HK-2 (cell line): ENCODE measurements around the gene GALNT17.

Experiments
- DNase-seq: peaks from one replicate; pipeline ENCODE4 v3.0.0-alpha.2; 2018; ENCODE audit not compliant: unreplicated experiment

GALNT17 gene

DNA sequence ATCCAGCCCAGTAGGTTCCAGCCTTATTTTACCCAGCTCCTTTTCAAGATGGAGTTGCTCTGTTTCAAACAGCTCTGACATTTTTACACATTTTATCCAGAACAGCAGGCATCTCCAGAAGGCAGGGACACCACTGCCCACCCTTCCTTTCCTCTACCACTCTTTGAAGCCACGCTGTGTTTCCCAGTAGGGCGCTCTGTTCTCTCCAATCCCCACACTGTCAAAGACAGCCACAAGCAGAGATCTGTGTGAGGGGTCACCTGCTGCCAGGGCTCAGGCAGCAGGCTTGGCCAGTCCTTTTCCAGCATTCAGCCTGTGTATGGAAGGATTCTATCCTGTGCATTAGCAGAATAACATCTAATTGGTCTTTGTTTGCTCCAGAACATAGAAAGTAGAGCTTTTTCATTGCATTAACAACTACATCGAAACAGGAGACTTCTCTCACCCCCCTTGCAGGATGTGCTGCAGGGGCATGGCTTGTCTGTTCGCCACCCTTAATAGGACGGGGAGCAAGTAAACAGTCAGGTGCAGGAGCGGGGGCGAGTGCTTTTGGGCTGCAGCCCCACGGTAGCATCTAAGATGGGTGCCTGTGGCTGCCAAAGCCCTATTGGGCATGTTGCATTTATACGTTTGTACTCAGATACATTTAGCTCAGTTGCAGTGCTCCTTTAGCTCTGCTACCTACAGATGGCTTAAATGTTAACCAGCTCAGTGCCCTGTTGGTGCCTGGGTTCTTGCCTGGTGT, 326.1 kb downstream of the GALNT17 start:
- DNase-seq = no peak

DNA sequence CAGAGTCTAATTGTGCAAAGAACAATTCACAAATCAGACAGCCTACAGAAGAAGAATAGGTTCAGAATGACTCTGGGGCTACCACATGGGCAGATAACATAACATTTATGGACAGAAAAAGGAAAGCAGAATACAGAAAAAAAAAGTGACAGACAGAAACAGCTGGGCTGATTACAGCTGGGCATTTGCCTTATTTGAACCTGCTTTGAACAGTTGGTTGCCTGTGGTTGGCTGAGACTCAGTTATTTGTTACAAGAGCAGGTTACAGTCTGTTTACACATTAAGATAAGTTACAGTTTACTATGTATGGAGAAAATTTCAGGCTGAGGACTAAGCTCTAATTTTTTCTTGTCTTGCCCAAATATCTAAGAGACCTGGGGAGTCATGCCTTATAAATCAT, 327.2 kb downstream of the GALNT17 start:
- DNase-seq = no peak

DNA sequence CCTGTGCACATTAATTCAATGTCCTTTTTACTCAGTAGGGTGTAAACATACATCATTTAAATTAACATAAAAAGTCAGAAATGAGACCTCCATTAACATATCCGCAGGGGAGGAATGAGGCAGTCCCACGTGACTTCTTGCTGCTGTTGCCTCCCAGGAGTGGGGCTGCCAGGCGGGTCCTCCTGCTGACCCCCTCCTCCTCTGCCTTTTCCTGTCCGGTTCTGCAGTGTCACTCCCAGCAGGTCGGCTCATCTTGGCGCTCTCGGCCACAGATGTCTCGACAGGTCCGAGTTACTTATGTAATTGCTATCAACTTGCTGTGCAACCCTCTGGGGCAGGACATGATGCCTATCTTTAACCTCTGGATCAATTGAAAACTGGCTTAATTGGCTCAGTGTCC, 329.6 kb downstream of the GALNT17 start:
- no peak for DNase-seq

DNA sequence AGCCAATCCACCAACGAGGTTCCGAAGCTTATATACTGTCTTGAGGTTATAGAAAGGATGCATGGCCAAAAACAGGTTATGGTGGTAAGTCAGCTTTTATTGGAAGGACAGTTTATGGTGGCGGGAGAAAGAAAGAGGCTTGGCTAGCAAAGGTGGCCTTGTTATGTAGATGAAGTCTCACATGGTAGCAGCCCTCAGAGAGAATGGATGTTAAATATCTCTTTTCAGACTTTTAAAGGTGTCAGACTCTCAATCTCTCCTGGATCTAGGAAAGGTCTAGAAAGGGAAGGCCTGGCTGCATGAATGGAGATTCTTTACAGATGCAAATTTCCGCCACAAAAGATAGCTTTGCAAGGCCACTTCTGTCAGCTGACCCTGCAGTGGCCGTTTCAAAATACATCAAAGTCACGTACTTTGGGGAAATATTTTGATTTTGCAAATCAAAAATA, 333.8 kb downstream of the GALNT17 start:
- DNase-seq = no peak

DNA sequence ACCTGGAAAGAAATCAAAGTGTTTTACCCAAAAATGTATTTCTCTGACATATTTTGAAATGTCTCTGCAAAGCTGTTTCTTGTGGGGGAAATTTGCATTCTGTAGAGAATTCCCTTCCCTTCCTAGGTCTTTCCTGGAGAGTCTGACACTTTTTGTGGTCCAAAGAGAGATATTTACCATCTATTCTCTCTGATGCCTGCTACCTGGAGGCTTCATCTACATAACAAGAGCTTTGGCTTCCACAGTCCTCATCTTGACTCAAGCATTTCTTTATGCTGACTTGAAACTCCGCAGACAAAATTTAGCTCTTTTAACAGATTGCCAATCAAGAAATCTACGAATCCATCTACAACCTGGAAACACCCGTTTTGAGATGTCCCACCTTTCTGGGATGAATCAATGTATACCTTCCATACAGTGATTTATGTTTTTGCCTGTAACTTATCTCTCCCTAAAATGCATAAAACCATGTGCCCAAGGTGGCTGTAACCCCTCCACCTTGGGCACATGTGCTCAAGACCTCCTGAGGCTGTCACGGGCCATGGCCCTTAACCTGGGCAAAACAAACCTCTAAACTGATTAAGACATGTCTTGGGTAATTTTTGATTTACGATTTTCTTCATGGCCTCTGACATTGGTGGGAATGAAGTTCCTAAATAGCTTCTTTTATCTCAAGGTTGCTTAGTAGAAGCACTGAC, 334.7 kb downstream of the GALNT17 start:
- DNase-seq = no peak

DNA sequence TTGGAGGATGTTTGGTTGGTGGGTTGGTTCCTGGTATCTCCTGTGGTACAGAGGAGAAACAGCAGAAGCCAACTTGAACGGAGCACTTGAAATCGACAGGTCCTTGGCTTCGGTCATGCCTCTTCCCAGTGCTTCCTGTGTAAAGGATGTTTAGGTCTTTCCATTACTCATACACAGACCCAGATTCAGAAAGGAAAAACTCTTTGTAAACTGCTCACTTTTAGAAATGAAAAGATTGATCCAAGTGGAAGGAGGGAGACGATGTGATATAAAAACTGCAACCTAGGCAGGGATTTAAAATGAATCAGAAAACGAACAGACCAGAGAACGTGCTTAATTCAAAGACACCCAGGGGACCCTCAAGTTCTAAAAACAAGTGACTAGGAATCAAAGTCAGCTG, 338.4 kb downstream of the GALNT17 start:
- no peak for DNase-seq

DNA sequence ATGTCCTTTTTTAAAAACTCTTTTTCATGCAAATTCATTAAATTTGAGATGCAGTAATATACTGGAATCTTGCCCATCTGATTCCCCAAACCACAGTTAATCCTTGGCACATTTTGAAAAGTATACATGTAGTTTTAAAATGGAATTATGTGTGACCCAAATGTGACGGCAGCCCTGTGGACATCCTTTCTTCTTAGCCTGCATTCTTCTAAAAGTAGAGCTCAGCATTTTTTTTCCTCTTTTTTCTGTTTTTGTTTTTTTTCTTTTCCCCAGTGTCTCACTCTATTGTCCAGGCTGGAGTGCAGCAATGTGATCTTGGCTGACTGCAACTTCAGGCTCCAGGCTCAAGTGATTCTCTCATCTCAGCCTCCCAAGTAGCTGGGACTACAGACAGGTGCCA, 338.9 kb downstream of the GALNT17 start:
- DNase-seq = no peak

DNA sequence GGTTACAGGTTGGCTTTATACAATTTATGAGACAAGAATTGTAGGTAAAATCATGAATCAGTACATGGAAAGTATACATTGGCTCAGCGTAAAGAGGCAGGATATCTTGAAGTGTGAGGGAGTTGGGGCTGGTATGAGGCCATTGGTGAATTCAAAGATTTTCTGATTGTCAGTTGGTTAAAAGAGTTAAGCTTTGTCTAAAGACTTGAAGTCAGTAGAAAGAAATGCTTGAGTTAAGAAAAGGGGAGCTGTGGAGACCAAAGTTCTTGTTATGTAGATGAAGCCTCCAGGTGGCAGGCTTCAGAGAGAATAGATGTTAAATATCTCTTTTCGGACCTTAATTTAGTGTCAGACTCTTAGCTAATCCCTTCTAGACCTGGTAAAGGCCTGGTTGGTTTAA, 341.0 kb downstream of the GALNT17 start:
- DNase-seq = no peak

DNA sequence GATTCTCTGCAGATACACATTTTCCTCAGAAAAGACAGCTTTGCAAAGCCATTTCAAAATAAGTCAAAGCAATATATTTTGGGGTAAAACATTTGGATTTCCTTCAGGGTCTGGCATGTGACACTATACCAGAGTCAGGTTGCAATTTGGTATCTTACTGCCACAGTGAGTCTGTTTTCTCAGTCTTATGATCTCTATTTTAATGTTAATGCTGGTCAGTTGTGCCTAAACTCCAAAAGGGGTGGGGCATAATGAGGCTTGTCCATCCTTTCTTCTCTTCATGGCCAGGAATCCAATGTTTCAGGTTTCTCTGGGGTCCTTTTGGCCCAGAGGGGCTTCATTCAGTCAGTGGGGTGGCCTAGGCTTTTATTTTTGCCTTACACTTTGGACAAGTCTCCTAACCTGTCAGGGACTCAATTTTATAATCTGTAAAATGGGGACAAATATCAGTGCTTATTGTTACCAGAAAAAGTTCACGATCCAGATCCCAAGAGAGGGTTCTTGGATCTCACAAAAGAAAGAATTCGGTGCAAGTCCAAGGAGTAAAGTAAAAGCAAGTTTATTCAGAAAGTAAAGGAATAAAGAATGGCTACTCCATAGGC, 341.5 kb downstream of the GALNT17 start:
- DNase-seq = no peak

DNA sequence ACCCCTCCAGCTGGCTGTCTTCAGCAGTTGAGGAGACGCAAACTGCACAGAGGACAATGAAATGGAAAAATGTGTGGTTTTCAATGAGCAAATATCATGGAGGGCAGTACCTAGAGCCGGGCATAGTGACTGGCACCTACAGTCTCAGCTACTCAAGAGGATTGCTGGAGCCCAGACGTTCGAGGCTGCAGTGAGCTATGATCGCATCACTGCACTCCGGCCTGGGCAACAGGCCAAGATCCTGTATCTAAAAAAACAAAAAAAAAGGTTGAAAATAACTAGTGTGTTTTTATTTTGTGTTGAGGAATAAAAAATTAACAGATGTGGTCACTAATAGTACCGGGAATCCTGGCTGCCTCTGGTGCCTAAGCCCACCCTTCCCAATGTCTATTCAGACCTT, 345.5 kb downstream of the GALNT17 start:
- DNase-seq = no peak

DNA sequence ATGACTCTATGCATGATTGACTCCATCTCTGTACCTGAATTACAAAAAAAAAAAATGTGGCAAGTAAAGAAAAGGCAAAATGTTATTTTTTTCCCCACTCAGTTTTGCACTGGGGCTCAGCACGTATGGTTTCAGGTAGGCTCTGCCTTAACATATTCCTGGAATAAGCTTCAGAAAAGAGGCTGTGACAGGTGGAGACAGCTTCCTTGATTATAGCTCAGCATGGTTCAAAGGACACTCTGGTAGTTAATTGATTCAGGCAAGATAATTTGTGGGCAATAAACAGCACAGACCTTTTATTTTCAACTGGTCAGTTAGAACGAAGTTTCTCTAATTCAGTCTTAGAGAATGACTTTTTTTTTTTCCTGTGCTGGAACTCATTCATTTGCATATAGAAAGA, 347.3 kb downstream of the GALNT17 start:
- DNase-seq = no peak

DNA sequence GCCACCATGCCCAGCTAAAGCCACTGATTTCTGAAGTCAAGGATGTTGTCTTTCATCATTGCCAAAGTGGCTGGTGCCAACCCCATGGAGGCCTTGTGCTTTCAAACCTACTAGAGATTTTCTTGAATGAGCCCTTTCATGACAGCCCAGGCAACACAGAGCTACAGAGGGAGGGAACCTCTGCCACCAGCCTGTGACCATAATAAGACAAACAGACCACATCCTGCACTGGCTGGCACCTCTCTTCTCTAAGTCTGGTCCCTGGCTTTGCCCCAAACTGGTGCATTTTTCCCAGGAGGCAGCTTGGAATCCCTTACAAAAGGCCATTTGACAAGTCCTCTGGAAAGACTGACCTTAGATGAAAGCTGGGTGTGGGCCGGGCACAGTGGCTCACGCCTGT, 348.8 kb downstream of the GALNT17 start:
- no peak for DNase-seq

DNA sequence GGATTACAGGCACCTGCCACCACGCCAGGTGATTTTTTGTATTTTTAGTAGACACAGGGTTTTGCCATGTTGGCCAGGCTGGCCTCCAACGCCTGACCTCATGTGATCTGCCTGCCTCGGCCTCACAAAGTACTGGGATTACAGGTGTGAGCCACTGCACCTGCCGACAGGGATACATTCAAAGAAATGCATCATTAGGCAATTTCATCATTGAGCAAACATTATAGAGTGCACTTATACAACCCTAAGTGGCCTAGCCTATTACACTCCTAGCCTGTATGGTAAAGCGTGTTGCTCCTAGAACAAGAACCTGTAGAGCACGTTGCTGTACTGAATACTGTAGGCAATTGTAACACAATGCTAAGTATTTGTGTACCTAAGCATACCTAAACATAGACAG, 350.3 kb downstream of the GALNT17 start:
- DNase-seq = no peak

DNA sequence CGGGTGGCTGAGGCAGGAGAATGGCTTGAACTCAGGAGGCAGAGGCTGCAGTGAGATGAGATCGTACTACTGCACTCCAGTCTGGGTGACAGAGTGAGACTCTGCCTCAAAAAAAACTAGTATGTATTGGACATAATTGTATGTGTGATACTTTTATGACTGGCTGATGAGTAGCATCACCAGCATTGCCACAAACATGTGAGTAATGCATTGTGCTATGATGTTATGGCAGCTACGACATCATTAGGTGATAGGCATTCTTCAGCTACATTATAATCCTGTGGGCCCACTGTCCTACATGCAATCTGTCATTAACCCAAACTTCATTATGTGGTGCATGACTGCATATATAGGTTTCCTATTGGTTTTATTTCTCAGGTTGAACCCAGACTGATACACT, 352.4 kb downstream of the GALNT17 start:
- no peak for DNase-seq

DNA sequence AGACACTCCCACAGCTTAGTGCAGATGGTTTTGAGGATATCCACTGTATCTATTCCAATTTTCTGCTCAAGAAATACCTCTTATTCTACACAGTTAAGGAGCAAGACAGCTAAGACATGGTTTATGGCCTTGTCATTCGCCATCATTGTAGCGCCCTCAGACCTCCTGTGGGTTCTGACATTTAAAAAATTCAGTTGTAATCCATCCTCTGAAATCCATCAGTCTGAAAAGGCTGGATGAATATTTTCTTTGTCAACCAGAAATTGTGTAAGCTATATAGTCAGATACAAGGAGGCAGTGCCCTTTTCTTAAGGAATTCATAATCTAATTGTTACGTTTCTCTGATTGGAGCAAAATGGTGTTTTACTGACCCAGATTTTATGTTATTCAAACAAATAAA, 353.6 kb downstream of the GALNT17 start:
- DNase-seq = no peak

DNA sequence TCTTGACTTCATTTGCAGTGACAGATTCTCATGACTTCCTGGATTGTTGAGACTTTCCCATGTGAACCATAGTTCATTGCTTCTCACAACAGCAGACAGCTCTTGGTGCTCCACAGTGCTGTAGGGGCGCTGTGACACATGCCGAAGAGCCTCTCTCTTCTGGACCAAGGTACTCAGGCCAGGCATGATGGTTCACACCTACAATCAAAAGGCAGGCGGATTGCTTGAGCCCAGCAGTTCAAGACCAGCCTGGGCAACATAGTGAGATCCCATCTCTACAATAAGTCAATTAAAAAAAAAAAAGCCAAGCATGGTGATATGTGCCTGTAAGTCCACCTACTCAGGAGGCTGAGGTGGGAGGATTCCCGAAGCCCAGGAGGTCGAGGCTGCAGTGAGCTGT, 354.5 kb downstream of the GALNT17 start:
- no peak for DNase-seq

DNA sequence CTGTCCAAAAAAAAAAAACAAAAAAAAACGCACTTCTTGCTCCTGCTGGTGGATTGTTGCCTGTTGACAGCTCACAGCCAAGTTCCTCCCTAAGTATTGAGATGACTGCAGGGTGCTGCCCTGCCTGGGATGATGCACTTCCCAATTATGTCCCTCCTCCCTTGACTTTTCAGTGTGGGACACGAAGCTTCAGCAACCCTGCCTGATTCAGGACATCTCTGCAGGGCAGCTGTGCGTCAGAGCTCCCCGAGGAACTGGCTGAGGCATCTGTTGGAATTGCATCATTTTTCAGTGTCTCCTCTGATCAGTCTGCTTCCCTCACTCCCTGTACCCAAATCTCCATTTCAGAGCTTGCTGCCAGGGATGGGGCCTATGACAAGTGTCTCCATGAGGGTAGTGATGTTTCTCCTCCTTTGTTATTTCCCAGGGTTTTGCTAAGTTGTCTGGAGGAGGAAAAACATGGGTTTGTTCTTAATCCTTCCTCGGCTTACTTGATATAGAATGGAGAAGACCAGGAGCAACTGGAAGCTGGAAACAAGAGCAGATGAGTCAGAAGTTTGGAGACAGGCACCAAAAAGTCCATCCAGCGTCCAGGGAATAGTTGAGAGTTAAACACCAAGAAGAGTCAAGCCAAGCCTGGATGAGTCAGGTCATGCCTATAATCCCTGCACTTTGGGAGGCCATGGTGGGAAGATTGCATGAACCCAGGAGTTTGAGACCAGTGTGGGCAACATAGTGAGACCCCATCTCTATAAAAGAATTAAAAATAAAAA, 355.1 kb downstream of the GALNT17 start:
- no peak for DNase-seq

DNA sequence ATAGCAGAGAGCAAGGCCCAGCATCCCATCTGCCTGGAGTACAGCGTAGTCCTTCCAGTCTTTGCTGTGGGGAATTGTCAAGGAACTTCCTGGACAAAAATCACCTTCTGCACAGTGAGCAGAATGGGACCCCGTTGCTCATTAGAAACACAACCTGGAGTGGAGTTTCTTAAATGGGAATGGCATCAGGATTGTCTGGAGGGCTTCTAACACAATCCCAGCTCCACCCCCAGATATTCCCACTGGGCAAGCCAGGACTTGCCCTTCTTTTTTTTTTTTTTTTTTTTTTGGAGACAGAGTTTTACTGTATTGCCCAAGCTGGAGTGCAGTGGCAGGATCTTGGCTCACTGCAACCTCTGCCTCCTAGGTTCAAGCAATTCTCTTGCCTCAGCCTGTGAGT, 356.4 kb downstream of the GALNT17 start:
- no peak for DNase-seq

DNA sequence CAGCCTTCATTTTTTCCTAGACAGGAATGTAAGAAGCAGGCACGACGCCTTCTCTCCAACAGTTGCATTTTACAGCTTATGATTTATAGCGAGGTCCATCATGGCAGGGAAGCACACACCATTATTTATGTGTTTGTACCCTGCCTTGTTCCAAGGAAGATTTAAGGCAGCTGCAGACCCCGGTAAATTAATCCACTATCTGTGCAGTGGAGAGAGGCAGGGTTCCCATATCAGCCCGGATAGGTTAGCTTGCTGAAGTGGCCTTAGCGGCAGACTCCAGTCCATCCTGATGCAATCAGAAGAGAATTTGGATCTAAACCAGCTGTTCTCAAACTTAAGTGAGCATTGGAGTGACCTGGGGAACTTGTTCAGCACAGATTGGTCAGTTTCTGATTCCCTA, 359.4 kb downstream of the GALNT17 start:
- DNase-seq = no peak

DNA sequence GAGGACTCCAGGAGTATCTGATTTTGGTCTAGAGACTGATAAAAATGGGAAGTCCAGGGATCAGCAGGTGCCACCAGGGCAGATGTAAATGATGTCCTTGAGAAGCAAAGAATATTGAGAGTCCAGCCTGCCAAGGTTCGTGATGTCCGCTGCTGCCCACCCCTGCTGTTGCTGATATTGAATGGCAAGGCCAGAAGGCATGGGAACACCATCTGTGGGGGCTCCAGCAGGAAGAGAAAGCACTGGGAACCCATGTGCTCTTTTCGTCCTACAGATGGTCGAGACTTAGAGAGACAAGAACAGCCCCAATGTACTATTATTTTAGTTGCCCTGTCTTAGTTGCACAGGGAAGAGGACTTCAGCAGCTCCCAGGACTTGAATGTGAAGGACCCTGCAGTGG, 363.9 kb downstream of the GALNT17 start:
- DNase-seq = no peak

DNA sequence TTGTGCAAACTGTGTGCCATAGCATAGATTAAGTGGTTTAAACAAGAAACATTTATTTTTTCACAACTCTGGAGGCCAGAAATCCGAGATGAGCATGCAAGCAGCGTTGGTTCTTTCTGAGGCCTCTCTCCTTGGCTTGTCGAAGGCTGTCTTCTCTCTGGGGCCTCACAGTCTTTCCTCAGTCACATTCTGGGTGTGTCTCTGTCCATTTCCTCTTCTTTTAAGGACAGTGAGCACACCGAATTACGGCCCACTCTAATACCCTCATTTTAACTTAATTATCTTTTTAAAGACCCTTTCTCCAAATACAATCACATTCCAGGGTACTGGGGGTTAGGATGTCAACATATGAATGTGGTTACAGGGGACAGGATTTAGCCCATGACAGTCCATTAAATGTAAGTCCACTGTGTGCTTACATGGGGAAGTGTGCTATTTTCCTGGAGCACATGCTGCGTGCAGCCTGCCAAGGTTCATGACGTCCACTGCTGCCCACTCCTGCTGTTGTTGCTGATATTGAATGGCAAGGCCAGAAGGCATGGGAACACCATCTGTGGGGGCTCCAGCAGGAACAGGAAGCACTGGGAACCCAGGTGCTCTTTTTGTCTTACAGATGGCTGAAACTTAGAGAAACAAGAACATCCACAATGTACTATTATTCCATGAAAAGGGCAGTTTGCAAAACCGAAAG, 365.5 kb downstream of the GALNT17 start:
- no peak for DNase-seq

DNA sequence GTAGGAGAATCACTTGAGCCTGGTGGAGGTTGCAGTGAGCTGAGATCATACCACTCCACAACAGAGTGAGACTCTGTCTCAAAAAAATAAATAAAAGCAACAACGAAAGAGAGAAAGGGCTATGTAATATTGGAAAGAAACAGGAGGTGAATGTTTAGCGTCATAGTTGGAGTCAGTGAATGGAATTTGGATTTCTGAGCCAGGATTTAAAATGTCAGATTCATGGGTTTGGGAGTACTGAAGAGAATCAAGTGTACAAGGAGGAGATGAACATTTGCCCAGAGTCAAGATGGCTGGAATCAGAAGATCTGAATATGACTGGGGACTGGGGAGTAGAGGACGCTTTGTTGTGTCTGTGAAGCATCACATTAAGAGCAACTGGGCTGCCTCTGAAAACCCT, 366.4 kb downstream of the GALNT17 start:
- DNase-seq = no peak
